ENCODE results near the gene IL32. TPM values are rescaled to one million over a fixed set of nuclear protein-coding genes. Genes with fewer than 3 reads are reported as not detected.
A peak's percentile ranks its signal among the peaks of the same experiment; 100 is the strongest.

IL32 gene
- total RNA-seq, 4 donors from 2014 or later, result 45.4 to 79.0 (median 54.6) TPM

DNA sequence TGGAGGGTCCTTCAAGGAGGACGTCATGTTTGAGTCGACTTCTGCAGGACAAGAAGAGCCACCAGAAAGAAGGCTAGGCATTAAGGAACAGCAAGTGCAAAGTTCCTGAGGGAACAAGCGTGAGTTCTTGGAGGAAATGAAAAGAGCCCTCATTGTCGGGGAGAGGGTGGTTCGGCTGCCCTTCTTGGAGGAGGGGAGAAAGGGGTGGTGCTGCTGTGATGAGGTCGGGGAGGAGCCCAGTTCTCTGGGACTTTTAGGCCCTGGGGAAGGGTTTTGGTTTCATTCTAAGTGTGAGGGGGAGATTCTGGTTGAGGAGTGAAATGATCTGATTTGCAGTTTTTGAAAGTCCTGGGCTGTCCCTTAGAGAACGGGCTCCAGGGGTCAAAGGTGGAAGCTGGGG, 32.8 kb upstream of the IL32 start:
- TF ChIP-seq CTCF (IDR thresholded peaks at IDR 0.05 in 4 of 5, conservative IDR thresholded peaks at IDR 0.05 in 1 of 5) (no peak), POLR2A (IDR thresholded peaks at IDR 0.05) (no peak)
- intact Hi-C loops (cut with DNase I; ENCODE audit: low total_unique reads), result no loop called here
- Histone ChIP-seq H3K4me3 (no peak overlapping the region), H3K36me3 (no peaks in the 10 kb centered on the region), H3K27me3 (peaks cover 64 to 81% (median 72%) of the 10 kb centered on the region in 3 donors), H3K9me3 (no peaks in the 10 kb centered on the region), H3K4me1 (peaks cover 0 to 13% of the 10 kb centered on the region in 2 donors), H3K27ac (no peak overlapping the region)
- ATAC-seq (no peak), DNase-seq (no peak)
- in situ Hi-C loops (cut with MboI; ENCODE audit: low sequenced_read_pairs in 4 of 4), result no loop called here

DNA sequence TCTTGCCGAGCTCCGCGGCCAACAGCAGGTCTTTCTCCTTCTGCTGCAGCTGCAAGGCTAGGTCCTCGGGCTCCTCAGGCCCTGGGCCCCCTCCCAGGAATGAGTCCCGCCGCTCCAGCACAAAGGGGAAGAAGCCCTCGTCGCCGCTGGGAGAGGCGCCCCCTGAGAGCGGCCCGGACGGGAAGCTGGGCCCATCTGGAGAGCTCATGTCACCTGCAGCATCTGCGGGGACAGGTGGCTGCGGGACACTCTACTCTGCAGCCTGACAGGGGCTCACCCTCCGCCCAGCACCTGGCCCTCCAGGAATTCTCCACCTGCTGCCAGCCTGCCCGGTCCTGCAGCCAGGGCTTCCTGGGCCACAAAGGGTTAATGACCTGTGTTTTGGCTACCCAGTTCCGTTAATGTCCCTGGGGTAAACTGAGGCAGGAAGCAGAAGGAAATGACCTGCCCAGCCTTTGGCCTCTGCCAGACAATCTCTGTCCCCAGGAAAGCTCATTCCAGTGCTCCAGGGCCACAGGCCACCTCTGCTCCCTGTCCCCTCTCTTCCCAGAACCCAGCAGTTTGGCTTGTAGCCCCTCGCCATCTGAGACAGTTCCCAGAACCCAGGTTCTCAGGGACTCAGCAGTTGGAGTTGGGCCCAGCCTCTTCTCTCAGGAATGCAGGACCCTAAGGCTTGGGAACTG, 30.0 kb upstream of the IL32 start:
- no peak for TF ChIP-seq CTCF (IDR thresholded peaks at IDR 0.05 in 4 of 5, conservative IDR thresholded peaks at IDR 0.05 in 1 of 5)
- TF ChIP-seq POLR2A (IDR thresholded peaks at IDR 0.05), result no peak
- no peak overlapping the region for H3K27ac ChIP-seq
- H3K27me3 ChIP-seq, result peaks cover 76 to 89% (median 81%) of the 10 kb centered on the region in 3 donors
- peaks cover 0 to 4% of the 10 kb centered on the region in 2 donors for H3K4me1 ChIP-seq
- in situ Hi-C loops (cut with MboI; ENCODE audit: low sequenced_read_pairs in 4 of 4), result no loop called here
- peak overlapping the region in 1 of 4 donors; percentile 40 for H3K4me3 ChIP-seq
- ATAC-seq, result no peak
- no peaks in the 10 kb centered on the region for H3K36me3 ChIP-seq
- intact Hi-C loops (cut with DNase I; ENCODE audit: low total_unique reads), result no loop called here
- DNase-seq, result no peak
- no peaks in the 10 kb centered on the region for H3K9me3 ChIP-seq

DNA sequence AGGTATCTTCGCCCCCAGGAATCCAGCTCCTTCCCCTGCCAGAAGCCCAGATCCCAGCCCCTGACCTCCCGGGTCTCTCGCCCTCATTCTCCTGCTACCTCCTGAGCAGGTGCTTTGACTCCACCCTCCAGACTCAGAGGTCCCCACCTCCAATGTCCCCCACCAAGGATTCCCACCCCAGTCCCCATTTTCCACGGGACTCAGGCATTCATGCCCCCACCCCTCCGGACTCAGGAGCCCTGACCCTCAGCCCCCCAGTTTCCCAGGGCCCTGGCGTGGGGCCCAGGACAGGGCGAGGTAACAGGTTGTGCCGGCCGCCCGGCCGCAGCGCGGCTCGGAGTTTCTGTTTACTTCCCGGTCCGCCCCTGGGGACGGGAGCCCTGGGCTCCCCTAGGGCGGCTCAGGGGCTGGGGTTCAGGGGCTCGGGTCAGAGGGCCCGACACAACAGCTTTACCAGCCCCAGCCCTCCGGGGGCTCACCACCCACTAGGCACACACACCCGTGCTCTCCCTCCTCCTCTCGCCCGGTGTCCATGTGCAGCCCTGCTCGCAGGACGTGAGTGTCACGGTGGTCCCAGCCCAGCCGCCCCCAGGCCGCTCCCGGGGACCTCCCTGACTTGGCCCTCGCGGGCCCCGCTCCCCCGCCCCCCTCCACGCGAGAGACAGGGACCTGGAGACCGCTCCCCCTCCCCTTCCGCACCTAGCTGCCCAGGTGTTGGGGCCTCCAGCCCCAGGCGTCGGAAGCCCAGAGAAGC, 29.3 kb upstream of the IL32 start:
- H3K4me3 ChIP-seq, result peak overlapping the region in 1 of 4 donors; percentile 40
- H3K27me3 ChIP-seq, result peaks cover 73 to 87% (median 74%) of the 10 kb centered on the region in 3 donors
- intact Hi-C loops (cut with DNase I; ENCODE audit: low total_unique reads) (no loop called here), in situ Hi-C loops (cut with MboI; ENCODE audit: low sequenced_read_pairs in 4 of 4) (no loop called here)
- no peak for TF ChIP-seq CTCF (IDR thresholded peaks at IDR 0.05 in 4 of 5, conservative IDR thresholded peaks at IDR 0.05 in 1 of 5)
- no peak for TF ChIP-seq POLR2A (IDR thresholded peaks at IDR 0.05)
- H3K36me3 ChIP-seq, result no peaks in the 10 kb centered on the region
- H3K27ac ChIP-seq, result no peak overlapping the region
- DNase-seq, result no peak
- ATAC-seq, result no peak
- peaks cover 0 to 4% of the 10 kb centered on the region in 2 donors for H3K4me1 ChIP-seq
- no peaks in the 10 kb centered on the region for H3K9me3 ChIP-seq

DNA sequence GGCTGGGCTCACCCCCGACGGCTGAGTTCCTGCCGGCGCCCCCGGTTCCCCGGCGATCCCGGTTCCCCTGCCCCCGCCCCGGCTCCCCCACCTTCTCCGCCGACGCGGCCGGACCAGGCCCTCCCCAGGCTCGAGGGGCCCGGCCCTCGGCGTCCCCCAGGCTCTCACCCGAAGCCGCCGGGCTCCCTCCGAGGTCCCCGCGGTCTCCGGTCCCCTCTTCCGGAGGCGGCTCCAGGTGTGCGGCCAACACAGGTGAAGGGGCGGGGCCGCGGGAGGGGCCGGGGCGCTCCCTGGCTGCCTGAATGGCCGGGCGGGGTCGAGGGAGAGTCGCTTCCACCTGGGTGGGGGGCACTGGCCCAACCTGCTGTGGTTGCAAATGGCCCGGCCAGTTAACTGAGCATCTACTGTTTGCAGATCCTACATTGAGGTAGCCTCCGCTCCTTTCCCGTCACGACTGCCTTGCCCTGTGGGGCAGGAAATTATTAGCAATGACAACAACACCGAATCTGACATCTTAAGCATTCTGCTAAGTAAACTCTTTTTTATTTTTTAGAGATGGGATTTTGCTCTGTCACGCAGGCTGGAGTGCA, 28.6 kb upstream of the IL32 start, which contains the start of gene BICDL2:
Gene BICDL2, minus strand, starts transcription at position 219 of the 590 bp plus-strand sequence. CDS start 1,448 bp downstream, outside the sequence.
- H3K4me1 ChIP-seq, result peaks cover 0 to 4% of the 10 kb centered on the region in 2 donors
- H3K4me3 ChIP-seq, result peak within 1 kb of the TSS in 1 of 4 donors; percentile 40
- no peaks in the 10 kb centered on the region for H3K36me3 ChIP-seq
- no peak for DNase-seq
- no peak for ATAC-seq
- H3K9me3 ChIP-seq, result no peaks in the 10 kb centered on the region
- intact Hi-C loops (cut with DNase I; ENCODE audit: low total_unique reads) (no loop called here), in situ Hi-C loops (cut with MboI; ENCODE audit: low sequenced_read_pairs in 4 of 4) (no loop called here)
- TF ChIP-seq POLR2A (IDR thresholded peaks at IDR 0.05), result no peak
- no peak within 1 kb of the TSS for H3K27ac ChIP-seq
- H3K27me3 ChIP-seq, result peaks cover 70 to 83% (median 76%) of the 10 kb centered on the region in 3 donors

GRCh38 chr16:3038256-3038655, 27.2 kb upstream of the IL32 start:
- in situ Hi-C loops (cut with MboI; ENCODE audit: low sequenced_read_pairs in 4 of 4), result no loop called here
- intact Hi-C loops (cut with DNase I; ENCODE audit: low total_unique reads), result no loop called here
- TF ChIP-seq CTCF (IDR thresholded peaks at IDR 0.05 in 4 of 5, conservative IDR thresholded peaks at IDR 0.05 in 1 of 5) (no peak), POLR2A (IDR thresholded peaks at IDR 0.05) (no peak)
- no peaks in the 10 kb centered on the region for H3K36me3 ChIP-seq
- no peak for ATAC-seq
- no peaks in the 10 kb centered on the region for H3K9me3 ChIP-seq
- peaks cover 0 to 4% of the 10 kb centered on the region in 2 donors for H3K4me1 ChIP-seq
- no peak overlapping the region for H3K4me3 ChIP-seq
- H3K27me3 ChIP-seq, result peaks cover 61 to 80% (median 78%) of the 10 kb centered on the region in 3 donors
- H3K27ac ChIP-seq, result no peak overlapping the region
- no peak for DNase-seq
